Naive thymus-derived CD4-positive, alpha-beta T cell (primary cell): ENCODE results near the gene CRYGS. TPM values are rescaled to one million over a fixed set of nuclear protein-coding genes. Genes with fewer than 3 reads are reported as not detected.

Source experiments
- ATAC-seq: fragments of 150-1000 bp; cut with Tn5 transposase; 2 replicates; pipeline ENCODE4 v1.10.0; 2021; ENCODE audit warnings: mild to moderate bottlenecking, moderate library complexity
- CTCF ChIA-PET: fragments of 350-600 bp; sonication (Branson Sonifier 250); formaldehyde crosslinking; loops from one replicate; lab custom pipeline; 2021; ENCODE audit warnings: antibody characterized with exemption; lab: Charles Lee
- POLR2A ChIA-PET: fragments of 350-600 bp; sonication (Branson Sonifier 250); formaldehyde crosslinking; loops from one replicate; lab custom pipeline; 2021; ENCODE audit warnings: antibody characterized with exemption, inconsistent platforms; lab: Charles Lee
- DNase-seq, 9 donors: peaks; one replicate each; pipeline versions ENCODE4 v3.0.0 to v3.0.0-alpha.2; 2020 to 2022; ENCODE audit warnings: mixed read lengths in 1 of 9
- H3K27ac ChIP-seq: one replicate; pipeline ENCODE4 v1.7.0; 2013; ENCODE audit warnings: mild to moderate bottlenecking, low read depth, low read length, moderate library complexity
- H3K27me3 ChIP-seq, 2 donors: one replicate each; pipeline ENCODE4 v1.7.0; 2013; ENCODE audit warnings: low read length in 2 of 2, mild to moderate bottlenecking in 2 of 2, moderate library complexity in 2 of 2; ENCODE audit not compliant: control insufficient read depth in 2 of 2, insufficient read depth in 2 of 2
- H3K36me3 ChIP-seq, 3 experiments: 1 replicate in 2 of 3; 2 replicates in 1 of 3; pipeline ENCODE4 v1.7.0; 2013; ENCODE audit warnings: low read length in 3 of 3, mild to moderate bottlenecking in 3 of 3, moderate library complexity in 1 of 3; ENCODE audit not compliant: insufficient read depth in 3 of 3, control insufficient read depth in 2 of 3
- H3K4me1 ChIP-seq, 2 donors: one replicate each; pipeline ENCODE4 v1.7.0; 2013; ENCODE audit warnings: low read length in 2 of 2, mild to moderate bottlenecking in 2 of 2, moderate library complexity in 1 of 2; ENCODE audit not compliant: control insufficient read depth in 2 of 2, insufficient read depth in 2 of 2
- H3K4me3 ChIP-seq: 2 replicates; pipeline ENCODE4 v1.7.0; 2013; ENCODE audit warnings: mild to moderate bottlenecking, low read length
- H3K9me3 ChIP-seq, 3 experiments: 1 replicate in 2 of 3; 2 replicates in 1 of 3; pipeline ENCODE4 v1.7.0; 2013; ENCODE audit warnings: low read length in 3 of 3; ENCODE audit not compliant: control insufficient read depth in 2 of 3
- H3K27ac Mint-ChIP-seq, 9 donors: one replicate each; pipeline ENCODE4 v1.8.0; 2020 to 2022; ENCODE audit warnings: mixed read lengths in 9 of 9, mild to moderate bottlenecking in 8 of 9, moderate library complexity in 5 of 9, inconsistent platforms in 2 of 9
- H3K27me3 Mint-ChIP-seq, 5 donors: one replicate each; pipeline ENCODE4 v1.8.0; 2021 to 2022; ENCODE audit warnings: mixed read lengths in 5 of 5, mild to moderate bottlenecking in 1 of 5
- H3K36me3 Mint-ChIP-seq, 5 donors: one replicate each; pipeline ENCODE4 v1.8.0; 2020 to 2022; ENCODE audit warnings: mixed read lengths in 5 of 5, mild to moderate bottlenecking in 3 of 5, inconsistent platforms in 1 of 5
- H3K4me1 Mint-ChIP-seq, 7 donors: one replicate each; pipeline ENCODE4 v1.8.0; 2020 to 2022; ENCODE audit warnings: mixed read lengths in 7 of 7, mild to moderate bottlenecking in 3 of 7, inconsistent platforms in 1 of 7
- H3K4me3 Mint-ChIP-seq, 10 donors: one replicate each; pipeline ENCODE4 v1.8.0; 2020 to 2022; ENCODE audit warnings: mild to moderate bottlenecking in 10 of 10, mixed read lengths in 10 of 10, moderate library complexity in 6 of 10, inconsistent platforms in 2 of 10
- H3K9me3 Mint-ChIP-seq, 11 donors: one replicate each; pipeline ENCODE4 v1.8.0; 2020 to 2022; ENCODE audit warnings: mixed read lengths in 11 of 11, mild to moderate bottlenecking in 4 of 11, inconsistent platforms in 1 of 11, moderate library complexity in 1 of 11
- intact Hi-C, 2 donors: fragments of 100-400 bp; cut with micrococcal nuclease; formaldehyde crosslinking; loops; one replicate each; pipeline ENCODE4 v1.15.1; 2023
- polyA plus RNA-seq, 2 donors: library from polyadenylated mRNA; unstranded; fragments of 300-500 nt; fragmentation: Illumina TruSeq; gene quantifications; one replicate each; pipeline ENCODE4 v1.2.3, GENCODE V29; 2021
- total RNA-seq, 6 experiments: library from RNA in 5 of 6; stranded (reverse) in 5 of 6; gene quantifications; 1 replicate in 5 of 6; 2 replicates in 1 of 6; pipeline ENCODE4 v1.2.3 and lab custom pipeline; 2021 to 2026

The CRYGS gene
- total and polyA plus RNA-seq, 7 experiments from 2014 or later: 0.26 to 13.9 (median 4.5) TPM; not detected in 1

DNA sequence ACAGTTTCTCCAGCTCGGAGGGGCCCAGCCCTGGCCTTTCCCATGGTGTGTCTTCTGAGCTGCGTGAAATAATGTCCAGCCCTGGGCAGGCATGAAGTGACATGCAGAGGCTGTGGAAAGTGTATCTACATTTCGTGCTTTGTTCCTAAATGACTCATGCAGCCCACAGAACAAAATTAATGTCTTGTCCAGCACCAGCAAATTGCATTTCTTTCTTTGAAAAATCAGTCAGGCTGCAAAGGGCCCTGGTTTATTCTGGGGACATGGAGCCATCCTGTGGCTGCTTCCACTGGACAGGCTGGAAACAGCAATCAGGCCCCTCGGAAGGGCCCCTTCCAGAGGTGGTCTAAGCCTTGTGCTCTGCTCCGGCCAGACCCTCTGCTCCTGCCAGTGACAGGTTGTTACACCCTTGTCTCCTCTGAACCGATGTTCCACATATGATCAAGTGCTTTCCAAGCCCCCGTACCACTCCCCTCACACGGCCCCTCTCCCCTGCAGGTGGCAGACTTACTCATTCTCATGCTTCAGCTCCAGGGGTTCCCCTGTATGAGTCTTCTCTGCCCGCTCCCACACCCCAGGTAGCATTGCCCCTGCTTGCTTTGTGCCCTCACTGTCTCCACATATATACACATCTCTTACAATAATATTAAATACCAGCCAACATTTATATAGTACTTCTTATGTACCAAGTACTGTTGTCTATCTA is 33.7 kb downstream of the CRYGS start:
- Mint-ChIP-seq H3K4me1 (peaks cover 12 to 21% (median 19%) of the 10 kb centered on the region in 7 donors), H3K4me3 (no peak overlapping the region), H3K9me3 (peaks cover 0 to 8% (median 0%) of the 10 kb centered on the region in 11 donors), H3K27ac (no peak overlapping the region), H3K36me3 (peaks cover 0 to 3% (median 0%) of the 10 kb centered on the region in 5 donors), H3K27me3 (peaks cover 0 to 9% (median 0%) of the 10 kb centered on the region in 5 donors)
- CTCF ChIA-PET: no interaction called here
- intact Hi-C loops: no loop called here
- H3K4me3 ChIP-seq: no peak overlapping the region
- H3K4me1 ChIP-seq: peaks cover 13 to 14% of the 10 kb centered on the region in 2 donors
- no peaks in the 10 kb centered on the region for H3K9me3 ChIP-seq
- no peaks in the 10 kb centered on the region for H3K36me3 ChIP-seq
- no peaks in the 10 kb centered on the region for H3K27me3 ChIP-seq
- ATAC-seq: no peak
- H3K27ac ChIP-seq: no peak overlapping the region
- DNase-seq: no peak
- POLR2A ChIA-PET: no interaction called here

DNA sequence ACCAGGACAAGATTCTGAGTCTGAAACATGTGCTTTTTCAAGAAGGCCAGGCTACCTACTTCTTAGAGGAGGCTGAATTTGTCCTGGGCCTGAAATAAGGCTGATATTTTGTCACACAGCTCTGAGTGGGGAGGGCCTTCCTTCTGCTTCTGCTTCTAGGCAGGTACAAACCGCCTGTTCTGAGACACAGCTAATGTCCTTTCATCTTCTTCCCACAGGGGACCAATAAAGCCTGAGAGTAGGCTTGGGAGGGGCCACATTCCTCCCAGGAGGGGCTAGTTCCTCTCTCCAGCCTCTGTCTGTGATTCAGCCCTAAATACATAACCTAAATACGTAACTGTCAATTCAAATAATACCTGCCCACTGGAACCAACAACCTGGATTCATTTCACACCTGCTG is 34.8 kb downstream of the CRYGS start:
- Histone ChIP-seq H3K36me3 (no peaks in the 10 kb centered on the region), H3K27ac (no peak overlapping the region), H3K4me3 (no peak overlapping the region), H3K4me1 (peaks cover 2 to 3% of the 10 kb centered on the region in 2 donors), H3K9me3 (no peaks in the 10 kb centered on the region), H3K27me3 (no peaks in the 10 kb centered on the region)
- Mint-ChIP-seq H3K4me3 (no peak overlapping the region), H3K27ac (no peak overlapping the region), H3K27me3 (peaks cover 0 to 4% (median 0%) of the 10 kb centered on the region in 5 donors), H3K4me1 (peaks cover under 1 to 10% (median 8%) of the 10 kb centered on the region in 7 donors), H3K36me3 (peaks cover 0 to 3% (median 0%) of the 10 kb centered on the region in 5 donors), H3K9me3 (peaks cover 0 to 3% (median 0%) of the 10 kb centered on the region in 11 donors)
- ATAC-seq (no peak), DNase-seq (no peak)
- intact Hi-C loops: no loop called here
- ChIA-PET CTCF (no interaction called here), POLR2A (no interaction called here)

DNA sequence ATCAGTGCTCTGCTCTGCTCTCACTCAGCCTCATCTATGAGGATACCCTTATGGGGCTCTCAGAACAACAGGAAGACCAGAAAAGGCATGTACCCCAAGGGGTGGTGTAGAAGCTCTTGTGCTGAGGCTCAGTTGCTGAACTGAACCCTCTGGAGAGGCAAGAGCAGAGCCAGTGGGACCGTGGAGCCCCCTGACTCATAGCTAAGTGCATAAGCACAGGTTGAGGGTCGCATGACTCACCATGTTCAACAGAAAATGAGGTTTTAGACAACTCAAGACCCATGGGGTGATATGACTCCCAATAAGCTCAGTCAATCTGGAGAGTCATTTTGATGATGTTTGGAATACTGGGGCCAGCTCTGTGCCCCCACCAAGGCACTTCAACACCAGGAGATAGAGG is 37.3 kb downstream of the CRYGS start:
- Histone ChIP-seq H3K27me3 (no peaks in the 10 kb centered on the region), H3K9me3 (no peaks in the 10 kb centered on the region), H3K36me3 (no peaks in the 10 kb centered on the region), H3K4me3 (no peak overlapping the region), H3K4me1 (no peaks in the 10 kb centered on the region), H3K27ac (no peak overlapping the region)
- H3K4me3 Mint-ChIP-seq: no peak overlapping the region
- ChIA-PET CTCF (no interaction called here), POLR2A (no interaction called here)
- ATAC-seq (no peak), DNase-seq (no peak)
- H3K4me1 Mint-ChIP-seq: peaks cover 0 to 15% (median 8%) of the 10 kb centered on the region in 7 donors
- H3K27ac Mint-ChIP-seq: no peak overlapping the region
- no peaks in the 10 kb centered on the region for H3K27me3 Mint-ChIP-seq
- H3K9me3 Mint-ChIP-seq: peaks cover 0 to 3% (median 0%) of the 10 kb centered on the region in 11 donors
- intact Hi-C loops: no loop called here
- peaks cover 0 to 3% (median 0%) of the 10 kb centered on the region in 5 donors for H3K36me3 Mint-ChIP-seq

GRCh38 chr3:186506191-186506739 is 37.9 kb downstream of the CRYGS start:
- CTCF ChIA-PET: no interaction called here
- no peak overlapping the region for H3K4me3 Mint-ChIP-seq

GRCh38 chr3:186502966-186503712 is 41.0 kb downstream of the CRYGS start:
- Histone ChIP-seq H3K4me1 (no peaks in the 10 kb centered on the region), H3K27me3 (no peaks in the 10 kb centered on the region), H3K27ac (no peak overlapping the region), H3K4me3 (no peak overlapping the region), H3K36me3 (no peaks in the 10 kb centered on the region), H3K9me3 (no peaks in the 10 kb centered on the region)
- Mint-ChIP-seq H3K9me3 (peaks cover 0 to 12% (median 4%) of the 10 kb centered on the region in 11 donors), H3K36me3 (peaks cover 0 to 5% (median 0%) of the 10 kb centered on the region in 5 donors), H3K4me3 (peak overlapping the region in 6 of 10 donors; percentile 22 to 61 (median 31)), H3K27ac (peak overlapping the region in 2 of 9 donors; percentile 46 to 77), H3K27me3 (peaks cover 0 to 3% (median 0%) of the 10 kb centered on the region in 5 donors), H3K4me1 (peaks cover 0 to 15% (median 8%) of the 10 kb centered on the region in 7 donors)
- ATAC-seq (no peak), DNase-seq (no peak)
- ChIA-PET CTCF (interaction anchor here (0.8 kb wide), 1 partner anchor 13 kb away, joined by 4 read pairs; no protein-coding TSS in a partner anchor), POLR2A (interaction anchor here (0.6 kb wide), 1 partner anchor 316 kb away, joined by 3 read pairs; no protein-coding TSS in a partner anchor)
- intact Hi-C loops: no loop called here

More at GRCh38 chr3:186506191-186506739, 37.9 kb downstream of the CRYGS start:
- no peaks in the 10 kb centered on the region for H3K27me3 ChIP-seq
- DNase-seq (no peak), ATAC-seq (no peak)
- H3K9me3 ChIP-seq: no peaks in the 10 kb centered on the region
- intact Hi-C loops: no loop called here
- Mint-ChIP-seq H3K4me1 (peaks cover 0 to 15% (median 8%) of the 10 kb centered on the region in 7 donors), H3K36me3 (peaks cover 0 to 3% (median 0%) of the 10 kb centered on the region in 5 donors), H3K27ac (no peak overlapping the region), H3K27me3 (no peaks in the 10 kb centered on the region), H3K9me3 (peaks cover 0 to 3% (median 0%) of the 10 kb centered on the region in 11 donors)
- H3K4me1 ChIP-seq: no peaks in the 10 kb centered on the region
- no peak overlapping the region for H3K27ac ChIP-seq
- no peak overlapping the region for H3K4me3 ChIP-seq
- POLR2A ChIA-PET: no interaction called here
- H3K36me3 ChIP-seq: no peaks in the 10 kb centered on the region

DNA sequence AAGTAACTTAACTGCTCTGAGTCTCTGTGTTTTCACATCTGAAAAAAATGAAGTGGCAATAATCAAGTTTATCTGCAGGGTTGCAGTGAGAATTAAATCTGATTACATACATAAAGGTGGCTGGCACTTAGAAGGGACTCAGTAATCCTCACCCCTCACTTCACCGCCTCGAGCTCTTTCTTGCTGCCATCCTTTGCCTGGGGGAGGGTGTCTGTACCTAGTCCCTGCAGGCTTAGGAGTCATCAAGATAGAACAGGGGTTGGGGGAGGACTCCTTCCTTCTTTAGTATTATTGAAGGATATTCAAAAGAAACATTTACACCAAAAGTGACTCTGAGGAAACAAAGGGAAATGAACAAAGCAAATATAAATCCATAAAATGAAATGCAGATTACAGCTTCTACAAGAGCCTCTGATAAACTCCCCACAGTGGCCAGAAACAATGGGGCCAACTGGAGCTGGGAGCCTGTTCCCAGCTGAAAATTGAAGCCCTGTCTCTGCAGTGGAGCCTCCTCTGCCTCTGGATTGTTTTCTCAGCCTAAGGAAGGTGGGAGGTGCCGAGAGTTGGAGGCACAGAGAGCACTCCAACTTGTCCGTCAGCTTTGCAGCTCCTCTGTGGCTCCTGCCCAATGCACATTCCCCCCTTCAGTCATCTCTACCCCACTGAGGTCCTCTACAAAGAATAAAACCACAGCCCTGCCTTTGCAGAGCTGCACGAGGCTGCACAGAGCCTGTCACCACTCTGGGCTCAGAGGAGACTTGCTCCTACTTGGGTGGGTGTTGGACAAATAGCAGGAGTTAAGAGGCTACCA is 41.8 kb downstream of the CRYGS start:
- ATAC-seq (peak; percentile 32), DNase-seq (no peak)
- H3K4me3 Mint-ChIP-seq: peak overlapping the region in 6 of 10 donors; percentile 22 to 61 (median 31)
- Histone ChIP-seq H3K4me3 (no peak overlapping the region), H3K9me3 (no peaks in the 10 kb centered on the region), H3K4me1 (no peaks in the 10 kb centered on the region), H3K27me3 (no peaks in the 10 kb centered on the region), H3K36me3 (no peaks in the 10 kb centered on the region), H3K27ac (no peak overlapping the region)
- intact Hi-C loops: no loop called here
- H3K4me1 Mint-ChIP-seq: peaks cover 0 to 15% (median 8%) of the 10 kb centered on the region in 7 donors
- H3K36me3 Mint-ChIP-seq: peaks cover 0 to 5% (median 0%) of the 10 kb centered on the region in 5 donors
- H3K27ac Mint-ChIP-seq: peak overlapping the region in 2 of 9 donors; percentile 46 to 77
- ChIA-PET POLR2A (interaction anchor here (0.7 kb wide), 1 partner anchor 21 kb away, joined by 3 read pairs; no protein-coding TSS in a partner anchor), CTCF (no interaction called here)
- H3K9me3 Mint-ChIP-seq: peaks cover 0 to 12% (median 4%) of the 10 kb centered on the region in 11 donors
- H3K27me3 Mint-ChIP-seq: peaks cover 0 to 3% (median 0%) of the 10 kb centered on the region in 5 donors
